K562 (cell line): Measurements from ENCODE around the gene OR7G1. TPM values are rescaled to one million over a fixed set of nuclear protein-coding genes. Genes with fewer than 3 reads are reported as not detected.

Experiments used
- ATAC-seq: fragments of 200-7000 bp; cut with Tn5 transposase; 3 replicates; pipeline ENCODE4 v1.9.1; 2020; ENCODE audit warnings: moderate library complexity
- BruUV-seq: library from RNA; stranded (reverse); fragments of 400-500 nt; replicated peaks from 2 replicates; lab custom pipeline; 2021; lab: Mats Ljungman, UMichigan
- CTCF ChIA-PET: fragments of 300-600 bp; formaldehyde crosslinking; extraction: SDS; loops from one replicate; lab custom pipeline; 2021; ENCODE audit warnings: low intra/inter-chr PET ratio; lab: Yijun Ruan, JAX
- POLR2A ChIA-PET: fragments of 300-600, 350-650 bp; sonication (Branson Sonifier 250); formaldehyde crosslinking; extraction: SDS; loops from one replicate; lab custom pipeline; 2021; ENCODE audit warnings: antibody characterized with exemption, inconsistent platforms; lab: Yijun Ruan, JAX
- DNase-seq, 4 experiments: peaks; one replicate each; pipeline versions ENCODE4 v3.0.0 to v3.0.0-alpha.2; 2011 to 2018; ENCODE audit warnings: low spot score in 3 of 4, mixed read lengths in 3 of 4; ENCODE audit errors: extremely low read depth in 1 of 4
- FAIRE-seq: peaks from 2 replicates; lab custom pipeline; 2011; peaks lifted over from hg19 to GRCh38; lab: Jason Lieb, UNC
- H2AFZ ChIP-seq: 2 replicates; pipeline ENCODE4 v1.6.0; 2011; ENCODE audit warnings: low read depth, low read length, control low read depth, inconsistent platforms
- H3K27ac ChIP-seq: fragments of 200-600 bp; 3 replicates; pipeline ENCODE4 v1.8.0; 2011; ENCODE audit warnings: low read depth, mild to moderate bottlenecking, control low read depth, inconsistent platforms, low read length, moderate library complexity, mixed read lengths; ENCODE audit errors: extremely low read depth
- H3K27me3 ChIP-seq, 2 experiments: fragments of 300-600 bp in 1 of 2; 2 replicates in 1 of 2; 3 replicates in 1 of 2; pipeline versions ENCODE4 v1.6.0 to v1.8.0; 2011; ENCODE audit warnings: inconsistent platforms in 2 of 2, low read length in 2 of 2, mild to moderate bottlenecking in 1 of 2, mixed read lengths in 1 of 2, moderate library complexity in 1 of 2; ENCODE audit not compliant: control insufficient read depth in 2 of 2, insufficient read depth in 2 of 2
- H3K36me3 ChIP-seq: fragments of 300-600 bp; 3 replicates; pipeline ENCODE4 v1.8.0; 2011; ENCODE audit warnings: mild to moderate bottlenecking, low read length, inconsistent platforms; ENCODE audit not compliant: control insufficient read depth, insufficient read depth
- H3K4me1 ChIP-seq, 2 experiments: fragments of 200-600 bp in 1 of 2; replicated peaks in 1 of 2; 2 replicates in 1 of 2; 3 replicates in 1 of 2; pipeline versions ENCODE4 v1.5.1 to v1.8.0; 2011; ENCODE audit warnings: inconsistent platforms in 2 of 2, low read length in 2 of 2, mild to moderate bottlenecking in 1 of 2, mixed read lengths in 1 of 2, moderate library complexity in 1 of 2; ENCODE audit not compliant: control insufficient read depth in 2 of 2, insufficient read depth in 2 of 2
- H3K4me2 ChIP-seq: 2 replicates; pipeline ENCODE4 v1.6.1; 2011; ENCODE audit warnings: low read length, control low read depth, inconsistent platforms, mixed read lengths; ENCODE audit not compliant: insufficient read depth
- H3K4me3 ChIP-seq: fragments of 200-600 bp; sonication (generic), shearing (Covaris generic); 2 replicates; pipeline ENCODE4 v1.5.1; 2016; ENCODE audit warnings: control low read depth, inconsistent platforms
- H3K79me2 ChIP-seq: fragments of 200-600 bp; 3 replicates; pipeline ENCODE4 v1.8.0; 2011; ENCODE audit warnings: low read length, inconsistent platforms; ENCODE audit not compliant: control insufficient read depth, insufficient read depth
- H3K9ac ChIP-seq, 2 experiments: 2 replicates each; pipeline versions ENCODE4 v1.6.0 to v1.6.1; 2011; ENCODE audit warnings: low read depth in 2 of 2, low read length in 2 of 2, control low read depth in 1 of 2, inconsistent platforms in 1 of 2, mild to moderate bottlenecking in 1 of 2, mixed read lengths in 1 of 2; ENCODE audit not compliant: insufficient read depth in 1 of 2
- H3K9me1 ChIP-seq: one replicate; pipeline ENCODE4 v1.6.0; 2011; ENCODE audit warnings: inconsistent platforms, mild to moderate bottlenecking, low read length, moderate library complexity; ENCODE audit not compliant: control insufficient read depth, insufficient read depth
- H3K9me3 ChIP-seq: replicated peaks from 2 replicates; pipeline ENCODE4 v1.5.1; 2011; ENCODE audit warnings: low read depth, low read length, inconsistent platforms; ENCODE audit not compliant: control insufficient read depth, insufficient read depth
- H4K20me1 ChIP-seq: replicated peaks from 2 replicates; pipeline ENCODE4 v1.6.1; 2011; ENCODE audit warnings: low read length, inconsistent platforms, mixed read lengths; ENCODE audit not compliant: control insufficient read depth, insufficient read depth
- ESRRB ChIP-seq: fragments of 250-450 bp; sonication (Bioruptor Pico); IDR thresholded peaks from 2 replicates; pipeline ENCODE4 v1.5.0; 2020; ENCODE audit warnings: mild to moderate bottlenecking, moderate library complexity, borderline replicate concordance
- HNRNPH1 ChIP-seq: fragments of 200-400 bp; formaldehyde crosslinking; optimal IDR thresholded peaks from 2 replicates; pipeline ENCODE3; 2017; ENCODE audit warnings: low read depth, mild to moderate bottlenecking, low read length, moderate library complexity
- MAFG ChIP-seq: fragments of 450-650 bp; conservative IDR thresholded peaks from 2 replicates; pipeline ENCODE4 v1.6.1; 2016; ENCODE audit warnings: missing genetic modification characterization, missing compliant biosample characterization
- PPARD ChIP-seq: fragments of 250-450 bp; sonication (Bioruptor Pico); IDR thresholded peaks from 2 replicates; pipeline ENCODE4 v1.8.0; 2022; ENCODE audit warnings: inconsistent platforms, mild to moderate bottlenecking, moderate library complexity
- TAF15 ChIP-seq: fragments of 200-400 bp; formaldehyde crosslinking; IDR thresholded peaks from 2 replicates; pipeline ENCODE4 v1.6.1; 2017; ENCODE audit warnings: mild to moderate bottlenecking, low read depth, low read length, moderate library complexity
- ZNF316 ChIP-seq: fragments of 450-650 bp; IDR thresholded peaks from 2 replicates; pipeline ENCODE4 v1.6.1; 2016
- ZNF696 ChIP-seq: fragments of 250-450 bp; sonication (Bioruptor Pico); conservative IDR thresholded peaks from 2 replicates; pipeline ENCODE4 v1.4.0; 2020; ENCODE audit warnings: mild to moderate bottlenecking, moderate library complexity
- ZNF707 ChIP-seq: fragments of 250-450 bp; sonication (Bioruptor Pico); conservative IDR thresholded peaks from 2 replicates; pipeline ENCODE4 v1.8.0; 2022; ENCODE audit warnings: inconsistent platforms, mild to moderate bottlenecking, moderate library complexity
- WGBS: fragments of 100-300 bp; shearing (Covaris generic); methylation state at CpG from one replicate; pipeline ENCODE4 v1.1.6; 2016; ENCODE audit warnings: low coverage, mixed read lengths; ENCODE audit not compliant: insufficient coverage; ENCODE audit errors: missing lambda C conversion rate; 5-methylcytosine and 5-hydroxymethylcytosine counted together
- in situ Hi-C: fragments of 300-500 bp; cut with MboI; formaldehyde crosslinking; loops from 4 replicates; pipeline ENCODE4 v1.15.0; 2018; ENCODE audit warnings: inconsistent platforms, mixed read lengths
- intact Hi-C: fragments of 100-400 bp; cut with micrococcal nuclease; formaldehyde crosslinking; loops from 2 replicates; pipeline ENCODE4 v1.14.2; 2022
- polyA plus RNA-seq, 8 experiments: library from polyadenylated mRNA; depleted of rRNA in 4 of 8; stranded (reverse) in 5 of 8; unstranded in 3 of 8; fragments of >200 nt; fragmentation: Nextera tagmentation in 2 of 8; fragmentation: Illumina TruSeq in 1 of 8; extraction: Ambion mirVana in 2 of 8; extraction: Trizol in 1 of 8; gene quantifications; 2 replicates each; pipeline versions ENCODE4 v1.2.1 to v1.2.3, GENCODE V29; 2011 to 2014; ENCODE audit warnings: inconsistent platforms in 1 of 8, missing spikeins in 1 of 8
- total RNA-seq, 7 experiments: library from RNA; depleted of rRNA in 6 of 7; stranded (reverse); fragments of >200 nt in 6 of 7; fragmentation: Illumina TruSeq in 2 of 7; extraction: Trizol in 2 of 7; gene quantifications; 2 replicates each; pipeline versions ENCODE4 v1.2.1 to v1.2.3, GENCODE V29; 2011 to 2021; ENCODE audit warnings: low replicate concordance in 1 of 7
- TF ChIP-seq, protein P1 (sequence below): sonication (generic); formaldehyde crosslinking; IDR thresholded peaks from 2 replicates; pipeline ENCODE4 v1.8.0; 2023; ENCODE audit warnings: mild to moderate bottlenecking, missing genetic modification reagents
- TF ChIP-seq, protein P2 (sequence below): sonication (generic); formaldehyde crosslinking; IDR thresholded peaks from 2 replicates; pipeline ENCODE4 v1.8.1; 2023; ENCODE audit warnings: mild to moderate bottlenecking, missing genetic modification reagents

OR7G1 gene
- total and polyA plus RNA-seq, 9 of the 15 experiments (the other 6 are each of a cell fraction or from before 2014, with no cell fraction given) = not detected

DNA sequence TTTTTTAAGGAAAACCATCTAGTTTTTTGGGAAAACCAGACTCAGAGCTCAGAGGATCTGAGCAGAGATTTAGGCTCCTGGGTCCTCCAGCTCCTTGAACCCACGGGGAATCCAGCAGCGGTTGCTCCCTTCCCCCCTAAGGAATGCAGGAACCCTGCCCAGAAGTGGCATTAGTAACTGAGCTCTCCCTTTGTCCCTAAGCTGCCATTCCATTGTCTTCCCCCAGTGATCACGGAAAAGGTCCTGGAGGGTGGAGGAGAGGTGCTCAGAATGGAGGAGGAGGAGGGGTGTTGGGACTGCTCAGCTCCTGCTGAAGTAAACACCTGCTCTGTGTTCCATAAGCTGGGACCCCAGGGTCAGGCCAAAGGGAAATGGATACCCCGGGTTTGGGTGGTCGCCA is 45.5 kb downstream of the OR7G1 start:
- ATAC-seq = no peak
- in situ Hi-C loops = no loop called here
- CTCF ChIA-PET = no interaction called here

DNA sequence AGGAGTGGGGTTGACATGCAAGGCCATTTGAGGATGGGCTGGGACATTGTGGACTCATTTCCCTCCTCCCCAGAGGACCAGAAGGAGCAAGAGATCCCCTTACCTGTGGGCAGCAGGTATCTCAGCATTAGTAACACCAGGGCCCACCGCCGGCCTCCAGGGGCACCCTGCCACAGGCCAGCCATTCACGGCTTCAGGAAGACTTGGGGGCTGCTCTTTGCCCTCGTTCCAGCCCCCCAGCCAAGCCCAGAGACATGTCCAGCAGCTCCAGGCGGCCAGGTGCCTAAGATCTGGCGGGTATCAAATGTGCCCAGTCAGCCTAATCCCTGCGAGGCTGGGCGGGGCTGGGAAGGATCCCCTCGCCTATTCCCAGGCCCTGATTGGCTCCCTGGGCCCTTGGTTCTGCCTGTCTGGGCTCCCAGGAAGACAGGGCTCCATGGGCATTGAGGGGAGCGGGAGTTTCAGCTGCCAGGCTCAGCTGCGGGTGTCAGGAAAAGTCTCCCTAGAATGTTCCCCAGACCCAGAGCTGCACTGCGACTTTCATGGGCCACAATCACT is 50.0 kb downstream of the OR7G1 start:
- Histone ChIP-seq H3K9ac (no peak overlapping the region), H4K20me1 (no peaks in the 10 kb centered on the region), H3K79me2 (no peaks in the 10 kb centered on the region), H3K4me2 (no peak overlapping the region), H3K9me1 (no peaks in the 10 kb centered on the region), H3K27ac (no peak overlapping the region), H3K27me3 (peaks cover 2 to 18% of the 10 kb centered on the region in 2 experiments; a peak in 2 of 5 replicates), H3K36me3 (no peaks in the 10 kb centered on the region), H3K4me1 (peaks cover 0 to 1% of the 10 kb centered on the region in 2 experiments; a peak in 2 of 5 replicates), H3K9me3 (no peaks in the 10 kb centered on the region), H3K4me3 (no peak overlapping the region), H2AFZ (no peak overlapping the region)
- ChIA-PET POLR2A (interaction anchor here (0.6 kb wide), 1 partner anchor 9 kb away, joined by 3 read pairs; no protein-coding TSS in a partner anchor), CTCF (no interaction called here)
- intact Hi-C loops = no loop called here
- no peak for FAIRE-seq
- 2% methylated on average over 9 of the region's 12 CpGs for WGBS
- no peak for ATAC-seq
- in situ Hi-C loops = no loop called here
- no peak for DNase-seq
- no TSS peak for BruUV-seq
- TF ChIP-seq ZNF696 (CRISPR knock-in tag) = no peak
- TF ChIP-seq, protein P1, sequence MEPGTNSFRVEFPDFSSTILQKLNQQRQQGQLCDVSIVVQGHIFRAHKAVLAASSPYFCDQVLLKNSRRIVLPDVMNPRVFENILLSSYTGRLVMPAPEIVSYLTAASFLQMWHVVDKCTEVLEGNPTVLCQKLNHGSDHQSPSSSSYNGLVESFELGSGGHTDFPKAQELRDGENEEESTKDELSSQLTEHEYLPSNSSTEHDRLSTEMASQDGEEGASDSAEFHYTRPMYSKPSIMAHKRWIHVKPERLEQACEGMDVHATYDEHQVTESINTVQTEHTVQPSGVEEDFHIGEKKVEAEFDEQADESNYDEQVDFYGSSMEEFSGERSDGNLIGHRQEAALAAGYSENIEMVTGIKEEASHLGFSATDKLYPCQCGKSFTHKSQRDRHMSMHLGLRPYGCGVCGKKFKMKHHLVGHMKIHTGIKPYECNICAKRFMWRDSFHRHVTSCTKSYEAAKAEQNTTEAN = no peak
- no peak for TF ChIP-seq PPARD
- TF ChIP-seq ZNF316 = 0 out of 2 replicates have a peak, but pooled peaks have one; percentile 28
- TF ChIP-seq TAF15 = no peak
- 0 out of 2 replicates have a peak, but pooled peaks have one; percentile 10 for TF ChIP-seq MAFG (tag)
- TF ChIP-seq, protein P2, sequence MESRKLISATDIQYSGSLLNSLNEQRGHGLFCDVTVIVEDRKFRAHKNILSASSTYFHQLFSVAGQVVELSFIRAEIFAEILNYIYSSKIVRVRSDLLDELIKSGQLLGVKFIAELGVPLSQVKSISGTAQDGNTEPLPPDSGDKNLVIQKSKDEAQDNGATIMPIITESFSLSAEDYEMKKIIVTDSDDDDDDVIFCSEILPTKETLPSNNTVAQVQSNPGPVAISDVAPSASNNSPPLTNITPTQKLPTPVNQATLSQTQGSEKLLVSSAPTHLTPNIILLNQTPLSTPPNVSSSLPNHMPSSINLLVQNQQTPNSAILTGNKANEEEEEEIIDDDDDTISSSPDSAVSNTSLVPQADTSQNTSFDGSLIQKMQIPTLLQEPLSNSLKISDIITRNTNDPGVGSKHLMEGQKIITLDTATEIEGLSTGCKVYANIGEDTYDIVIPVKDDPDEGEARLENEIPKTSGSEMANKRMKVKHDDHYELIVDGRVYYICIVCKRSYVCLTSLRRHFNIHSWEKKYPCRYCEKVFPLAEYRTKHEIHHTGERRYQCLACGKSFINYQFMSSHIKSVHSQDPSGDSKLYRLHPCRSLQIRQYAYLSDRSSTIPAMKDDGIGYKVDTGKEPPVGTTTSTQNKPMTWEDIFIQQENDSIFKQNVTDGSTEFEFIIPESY (CRISPR knock-in tag) = no peak
- no peak for TF ChIP-seq ZNF707 (CRISPR knock-in tag)

More for the DNA sequence above, 45.5 kb downstream of the OR7G1 start:
- H3K4me1 ChIP-seq = peaks cover 4 to 5% of the 10 kb centered on the region in 2 experiments; a peak in 4 of 5 replicates
- no peaks in the 10 kb centered on the region for H3K9me3 ChIP-seq
- intact Hi-C loops = no loop called here
- H3K9me1 ChIP-seq = no peaks in the 10 kb centered on the region
- H3K79me2 ChIP-seq = no peaks in the 10 kb centered on the region
- no peak overlapping the region for H3K9ac ChIP-seq
- peaks cover 2 to 11% of the 10 kb centered on the region in 2 experiments; a peak in 2 of 5 replicates for H3K27me3 ChIP-seq
- no peak overlapping the region for H2AFZ ChIP-seq
- H3K4me3 ChIP-seq = no peak overlapping the region
- WGBS = 0% methylated on average over 5 of the region's 5 CpGs
- no peaks in the 10 kb centered on the region for H3K36me3 ChIP-seq
- H4K20me1 ChIP-seq = 0 out of 2 replicates have a peak, but pooled peaks cover under 1% of the 10 kb centered on the region
- no peak overlapping the region for H3K4me2 ChIP-seq
- POLR2A ChIA-PET = interaction anchor here (0.7 kb wide), 1 partner anchor 45 kb away, joined by 3 read pairs; no protein-coding TSS in a partner anchor
- BruUV-seq = no TSS peak
- DNase-seq = no peak
- H3K27ac ChIP-seq = no peak overlapping the region
- FAIRE-seq = no peak
- no peak for TF ChIP-seq ESRRB
- TF ChIP-seq HNRNPH1 = no peak
